Renal cortex interstitium (tissue), 11 donors: Measurements from ENCODE around the gene PTPRU. TPM values are rescaled to one million over a fixed set of nuclear protein-coding genes. Genes with fewer than 3 reads are reported as not detected.
"Not testable (repeated sequence)": the region's sequence is repeated elsewhere in the genome, so short reads cannot be mapped to it uniquely, and the experiment has no call there.

Experiments used
- DNase-seq, 11 donors: peaks; one replicate each; pipeline ENCODE4 v3.0.0-alpha.2; 2013; ENCODE audit warnings: low read depth in 9 of 11, low spot score in 4 of 11; ENCODE audit errors: extremely low read depth in 1 of 11
- polyA plus RNA-seq, 3 donors: library from polyadenylated mRNA; unstranded; fragments of 120-200 nt; gene quantifications; one replicate each; pipeline ENCODE4 v1.2.1, GENCODE V29; 2013; ENCODE audit not compliant: insufficient read length in 3 of 3

PTPRU gene
- polyA plus RNA-seq, 3 donors = 11.9 to 19.4 (median 15.4) TPM

DNA sequence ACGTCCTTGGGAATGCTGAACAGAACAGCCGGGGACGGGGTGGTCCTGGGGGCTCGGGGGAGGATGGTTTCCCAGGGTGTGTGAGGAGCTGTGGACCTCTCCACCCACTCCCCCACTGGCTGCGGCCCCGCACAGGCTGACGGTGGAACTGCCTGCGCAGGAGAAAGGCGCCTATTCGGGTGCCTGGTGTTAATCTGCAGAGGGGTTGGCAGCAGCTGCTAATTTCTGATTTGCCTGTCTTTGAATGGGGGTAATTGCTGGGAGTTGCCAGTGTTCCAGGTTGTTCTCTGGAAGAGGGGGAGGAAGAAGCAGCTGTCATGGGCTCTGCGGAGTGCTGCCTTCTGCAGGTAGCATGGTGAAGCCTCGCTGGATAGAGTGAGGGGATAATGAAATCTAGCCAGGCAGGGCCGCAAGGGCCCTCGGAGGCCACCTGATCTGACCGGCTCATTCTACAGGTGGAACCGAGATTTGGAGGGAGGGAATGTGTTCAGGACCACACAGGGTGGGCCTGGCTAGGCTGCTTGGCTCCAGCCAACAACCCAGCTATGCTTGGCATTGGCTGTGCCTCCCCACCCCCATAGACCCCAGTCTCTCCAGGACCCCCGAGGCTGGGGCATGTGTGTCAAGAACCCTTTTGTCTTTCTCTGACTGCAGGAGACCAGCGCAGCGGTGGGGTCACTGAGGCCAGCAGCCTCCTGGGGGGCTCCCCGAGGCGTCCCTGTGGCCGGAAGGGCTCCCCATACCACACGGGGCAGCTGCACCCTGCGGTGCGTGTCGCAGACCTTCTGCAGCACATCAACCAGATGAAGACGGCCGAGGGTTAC, 67.1 kb downstream of the PTPRU start:
- no peak for DNase-seq

DNA sequence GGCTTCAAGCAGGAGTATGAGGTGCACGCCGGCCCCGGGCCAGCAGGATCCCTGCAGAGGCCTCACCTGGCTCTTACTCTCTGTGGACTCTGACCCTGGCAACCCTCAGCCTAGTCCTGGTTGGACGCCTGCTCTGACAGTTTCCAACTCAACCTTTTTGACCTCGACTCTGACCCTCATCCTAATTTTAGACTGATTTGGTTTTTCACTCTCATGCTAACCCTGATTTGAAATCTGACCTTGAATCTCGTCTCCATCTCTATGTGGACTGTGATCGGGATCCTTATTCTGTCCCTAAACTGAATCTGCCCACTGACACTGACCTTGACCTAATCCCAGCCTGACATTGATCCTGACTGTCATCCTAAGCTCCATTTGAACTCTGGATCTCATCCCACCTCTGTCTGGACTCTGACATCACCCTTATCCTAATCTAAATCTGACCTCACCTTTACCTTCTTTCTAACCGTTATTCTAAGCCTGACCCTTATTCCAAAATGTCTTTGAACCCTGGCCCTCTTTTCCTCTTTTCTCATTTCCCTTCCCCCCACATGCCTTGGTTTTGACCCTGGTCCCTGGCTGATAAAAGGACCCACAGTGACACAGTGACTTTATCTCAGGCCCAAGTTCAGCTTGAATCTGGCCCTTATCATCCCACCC, 67.8 kb downstream of the PTPRU start:
- no peak for DNase-seq

DNA sequence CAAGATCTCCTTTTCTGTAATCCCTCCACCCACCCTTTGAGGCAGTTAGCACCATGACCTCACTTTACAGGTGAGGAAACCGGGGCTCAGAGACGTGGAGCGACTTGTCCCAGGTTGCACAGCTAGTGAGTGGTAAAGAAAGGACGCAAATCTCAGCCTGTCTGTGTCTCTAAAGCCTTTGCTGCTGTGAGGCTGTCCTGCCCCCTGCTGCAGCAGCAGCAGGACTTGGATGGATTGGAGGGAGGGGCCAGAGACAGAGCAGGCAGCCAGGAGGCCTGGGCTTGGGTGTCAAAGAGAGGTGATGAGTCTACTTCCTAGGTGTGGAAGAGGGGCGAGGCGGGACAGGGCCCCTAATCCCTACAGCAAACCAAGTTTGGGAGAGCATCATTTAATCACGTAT, 69.6 kb downstream of the PTPRU start:
- no peak for DNase-seq

DNA sequence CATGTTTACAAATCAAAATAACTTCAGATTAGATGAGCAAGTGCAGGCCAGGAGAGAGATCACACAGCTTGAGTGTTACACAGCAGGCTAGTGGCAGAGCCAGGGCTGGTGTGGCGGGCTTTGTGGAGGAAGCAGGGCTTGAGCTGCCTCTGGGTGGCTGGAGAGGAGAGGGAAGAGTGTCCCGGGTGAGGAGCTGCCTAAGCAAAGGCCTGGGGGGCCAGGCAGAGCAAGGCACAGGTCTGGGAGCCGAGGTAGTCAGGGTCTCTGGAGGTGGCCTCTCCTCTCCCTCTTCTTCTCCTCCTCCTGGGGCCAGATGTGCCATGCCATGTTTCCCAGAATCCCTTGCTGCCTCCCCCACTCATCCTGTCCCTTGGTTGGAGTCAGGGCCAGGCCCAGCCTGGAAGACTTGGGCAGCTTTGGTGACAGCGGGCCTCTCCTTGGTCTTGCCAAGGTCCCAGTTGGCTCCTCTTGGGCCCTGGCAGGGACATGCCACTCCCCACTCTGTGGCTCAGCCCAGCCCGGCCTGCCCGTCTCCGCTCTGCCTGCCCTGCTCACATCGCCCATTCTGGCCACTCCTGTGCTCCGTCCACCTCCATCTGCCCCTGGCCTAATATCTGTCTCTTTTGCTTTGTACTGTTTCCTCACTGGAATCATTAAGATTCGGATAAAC, 70.3 kb downstream of the PTPRU start:
- no peak for DNase-seq

DNA sequence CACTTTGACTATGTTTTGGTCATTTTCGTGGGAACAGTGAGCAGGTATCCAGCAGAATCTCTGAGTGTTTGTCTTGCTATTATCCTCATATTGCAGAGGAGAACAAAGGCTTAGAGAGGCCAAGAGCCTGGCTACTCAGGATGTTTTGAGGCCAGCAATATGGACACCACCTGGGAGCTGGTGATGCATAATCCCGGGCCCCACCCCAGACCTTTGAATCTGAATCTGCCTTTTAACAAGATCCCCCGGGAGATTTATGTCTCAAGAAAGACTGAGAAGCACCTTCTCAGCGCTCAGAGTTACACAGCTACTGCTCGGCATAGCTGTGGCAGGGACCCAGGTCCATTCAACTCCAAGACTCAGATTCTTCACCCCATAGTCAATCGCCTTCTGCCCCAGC, 72.8 kb downstream of the PTPRU start:
- DNase-seq = no peak

DNA sequence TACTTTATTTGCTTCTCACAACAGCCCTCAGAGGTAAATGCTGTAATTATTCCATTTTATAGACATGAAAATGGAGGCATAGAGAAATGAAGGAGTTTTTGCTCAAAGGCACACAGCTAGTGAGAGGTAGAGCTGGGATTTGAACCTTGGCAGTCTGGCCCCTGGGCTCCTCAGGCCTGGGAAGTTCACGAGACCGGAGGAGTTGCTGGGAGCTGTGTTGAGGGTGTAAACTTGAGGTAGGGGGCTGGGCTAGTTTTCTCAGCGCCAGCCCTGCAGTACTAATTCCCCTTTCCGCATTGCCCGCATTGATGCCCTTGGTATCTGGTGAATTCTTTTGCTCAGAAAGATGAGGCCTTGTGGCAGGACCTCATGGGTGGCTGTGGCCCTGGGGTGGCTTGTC, 73.3 kb downstream of the PTPRU start:
- no peak for DNase-seq

DNA sequence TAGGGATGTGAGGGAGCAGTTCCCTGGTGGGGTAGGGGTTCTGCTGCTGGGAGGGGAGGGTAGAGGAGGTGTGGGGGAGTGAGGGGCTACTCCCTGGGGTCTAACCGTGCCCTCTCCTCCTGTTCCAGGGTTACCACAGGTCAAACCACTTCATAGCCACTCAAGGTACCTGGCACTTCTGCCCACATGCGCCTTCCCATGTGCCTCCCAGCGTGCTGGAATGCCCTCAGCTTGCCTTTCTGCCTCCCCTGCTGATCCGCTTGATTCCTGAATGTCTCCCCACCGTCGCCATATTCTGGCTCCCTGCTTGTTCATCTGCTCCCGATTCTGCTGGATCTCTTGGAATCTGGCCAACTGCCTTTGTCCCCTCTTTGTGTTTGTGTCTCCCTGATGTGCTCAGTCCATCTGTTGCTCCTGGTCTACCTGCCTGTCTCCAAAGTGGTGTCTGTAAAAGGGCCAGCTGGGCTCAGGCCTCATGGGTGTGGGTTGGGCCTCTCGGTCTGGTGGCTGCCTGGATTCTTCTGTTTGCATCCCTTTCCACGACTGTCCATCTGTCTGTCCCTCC, 74.4 kb downstream of the PTPRU start:
- no peak for DNase-seq

DNA sequence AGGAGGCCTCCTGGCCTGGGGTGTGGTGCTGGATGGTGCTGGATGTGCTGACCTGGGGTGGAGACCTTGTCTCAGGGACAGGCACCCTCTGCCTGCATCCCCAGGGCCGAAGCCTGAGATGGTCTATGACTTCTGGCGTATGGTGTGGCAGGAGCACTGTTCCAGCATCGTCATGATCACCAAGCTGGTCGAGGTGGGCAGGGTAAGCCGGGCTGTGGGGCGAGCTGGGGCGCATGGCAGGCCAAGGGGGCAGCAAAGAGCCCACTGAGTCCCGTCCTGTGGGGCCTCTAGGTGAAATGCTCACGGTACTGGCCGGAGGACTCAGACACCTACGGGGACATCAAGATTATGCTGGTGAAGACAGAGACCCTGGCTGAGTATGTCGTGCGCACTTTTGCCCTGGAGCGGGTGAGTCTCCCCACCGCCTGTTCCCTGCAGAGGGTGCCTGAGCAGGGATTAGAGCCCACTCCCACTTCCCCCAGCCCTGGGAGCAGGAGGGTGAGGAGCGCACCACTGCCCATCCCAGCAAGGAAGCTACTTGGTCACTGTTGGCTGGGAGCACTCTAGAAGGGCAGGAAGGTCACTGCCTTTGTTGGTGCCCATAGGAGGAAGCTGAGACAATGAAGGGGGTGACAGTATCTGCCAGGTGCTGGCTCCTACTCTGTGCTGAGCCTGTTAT, 75.2 kb downstream of the PTPRU start:
- no peak for DNase-seq

DNA sequence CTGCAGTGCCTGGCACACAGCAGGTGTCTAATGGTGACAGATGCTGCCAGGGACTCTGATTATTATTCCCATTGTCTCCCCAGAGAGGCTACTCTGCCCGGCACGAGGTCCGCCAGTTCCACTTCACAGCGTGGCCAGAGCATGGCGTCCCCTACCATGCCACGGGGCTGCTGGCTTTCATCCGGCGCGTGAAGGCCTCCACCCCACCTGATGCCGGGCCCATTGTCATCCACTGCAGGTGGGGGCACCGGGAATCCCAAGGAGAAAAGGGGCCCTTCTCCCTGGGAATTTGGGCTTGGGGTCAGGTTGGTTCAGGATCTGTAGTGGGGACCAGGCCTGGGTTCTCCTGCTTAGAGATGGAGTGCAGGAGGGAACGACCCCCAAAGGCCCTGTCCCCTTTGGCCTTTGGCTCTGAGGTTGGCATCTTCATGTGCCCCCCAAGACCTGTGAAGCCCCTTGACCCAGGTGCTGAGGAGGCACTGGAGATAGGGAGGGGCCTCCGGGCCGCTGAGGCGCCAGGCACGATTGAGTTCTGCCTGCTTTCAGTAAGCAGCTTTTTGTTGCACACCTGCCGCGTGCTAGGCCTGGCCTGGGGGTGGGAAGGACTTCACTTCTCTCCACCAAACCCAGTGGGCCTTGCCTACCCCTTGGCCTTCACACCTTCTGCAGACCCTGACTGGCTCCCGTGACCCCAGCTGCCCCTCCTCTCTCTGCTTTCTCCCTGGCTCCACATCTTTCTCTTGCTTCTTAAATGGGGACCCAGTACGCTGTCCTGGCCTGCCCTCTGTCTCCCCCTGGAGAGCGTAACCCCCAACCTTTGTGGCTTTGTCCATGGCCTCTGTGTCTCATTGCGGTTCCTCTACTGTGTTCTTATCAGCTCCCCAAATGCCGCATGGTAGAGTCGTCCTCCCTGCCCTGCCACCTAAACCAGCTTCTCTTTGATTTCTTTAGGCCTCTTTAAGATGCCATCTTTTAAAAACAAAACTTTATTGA, 76.4 kb downstream of the PTPRU start:
- no peak for DNase-seq

DNA sequence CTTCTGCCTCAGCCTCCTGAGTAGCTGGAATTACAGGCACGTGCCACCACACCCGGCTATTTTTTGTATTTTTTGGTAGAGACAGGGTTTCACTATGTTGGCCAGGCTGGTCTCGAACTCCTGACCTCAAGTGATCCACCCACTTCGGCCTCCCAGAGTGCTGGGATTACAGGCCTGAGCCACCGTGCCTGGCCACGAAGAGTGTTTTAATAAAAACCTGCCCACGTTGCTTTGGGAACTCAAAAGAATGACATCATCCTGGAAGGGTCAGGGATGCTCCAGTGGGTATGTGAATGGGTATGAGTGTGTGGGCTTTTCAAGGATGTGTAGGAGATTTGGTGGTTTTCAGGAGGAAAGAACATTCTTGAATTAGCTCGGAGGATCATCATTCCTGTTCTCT, 78.4 kb downstream of the PTPRU start:
- not testable (repeated sequence) for DNase-seq

DNA sequence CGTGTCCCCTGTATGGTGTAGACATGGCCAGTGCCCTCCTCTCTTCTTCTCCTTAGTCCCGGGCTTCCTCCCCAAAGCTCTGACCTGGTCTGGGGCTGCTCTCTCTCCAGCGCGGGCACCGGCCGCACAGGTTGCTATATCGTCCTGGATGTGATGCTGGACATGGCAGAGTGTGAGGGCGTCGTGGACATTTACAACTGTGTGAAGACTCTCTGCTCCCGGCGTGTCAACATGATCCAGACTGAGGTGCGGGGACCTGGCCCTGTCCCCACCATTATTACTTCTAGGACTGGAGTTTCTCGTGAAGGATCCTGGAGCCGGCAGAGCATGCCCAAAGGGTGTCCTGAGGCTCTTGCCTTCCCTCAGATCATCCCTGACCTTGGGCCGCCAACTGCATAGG, 78.9 kb downstream of the PTPRU start:
- DNase-seq = no peak

DNA sequence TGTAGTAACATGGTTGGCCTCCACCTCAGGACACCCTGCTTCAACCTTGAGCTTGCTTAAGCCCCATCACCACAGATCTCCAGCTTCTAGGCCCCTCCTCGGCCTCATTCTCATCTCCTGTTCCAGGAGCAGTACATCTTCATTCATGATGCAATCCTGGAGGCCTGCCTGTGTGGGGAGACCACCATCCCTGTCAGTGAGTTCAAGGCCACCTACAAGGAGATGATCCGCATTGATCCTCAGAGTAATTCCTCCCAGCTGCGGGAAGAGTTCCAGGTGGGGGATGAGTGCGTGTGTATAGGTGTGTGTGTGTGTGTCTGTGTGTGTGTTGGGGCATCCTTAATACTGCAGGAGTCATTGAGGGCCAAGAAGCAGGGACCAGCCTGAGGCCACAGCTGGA, 79.6 kb downstream of the PTPRU start:
- no peak for DNase-seq

DNA sequence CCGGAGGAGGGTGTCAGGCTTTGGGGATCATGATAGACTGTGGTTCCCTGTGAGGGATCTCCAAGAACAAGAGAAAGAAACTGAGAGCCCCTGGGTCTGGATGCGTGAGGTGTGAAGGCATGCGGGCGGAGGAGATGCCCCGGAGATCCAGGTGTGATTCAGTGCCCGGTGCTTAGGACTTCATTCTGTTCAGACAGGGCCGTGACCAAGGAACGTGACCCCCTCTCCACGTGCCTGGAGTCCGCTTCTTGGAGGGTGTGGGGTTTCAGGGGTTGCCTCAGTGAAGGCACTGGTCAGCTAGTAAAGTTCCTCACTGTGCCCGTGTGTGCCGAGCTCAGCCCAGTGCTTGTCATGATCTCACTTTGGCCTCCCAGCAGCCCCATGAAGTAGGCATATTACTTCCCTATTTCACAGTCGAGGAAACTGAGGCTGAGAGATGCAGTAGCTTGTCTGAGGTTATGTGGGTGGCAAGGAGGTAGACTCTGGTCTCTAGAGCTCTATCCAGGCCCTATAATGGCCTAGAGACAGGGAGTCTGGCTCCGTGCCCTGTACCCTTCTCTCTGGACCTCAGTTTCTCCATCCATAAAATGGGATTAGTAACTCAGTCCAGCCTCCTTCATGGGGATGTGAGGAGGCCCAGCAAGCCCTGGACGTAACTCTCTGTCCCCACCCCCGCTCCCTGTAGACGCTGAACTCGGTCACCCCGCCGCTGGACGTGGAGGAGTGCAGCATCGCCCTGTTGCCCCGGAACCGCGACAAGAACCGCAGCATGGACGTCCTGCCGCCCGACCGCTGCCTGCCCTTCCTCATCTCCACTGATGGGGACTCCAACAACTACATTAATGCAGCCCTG, 81.0 kb downstream of the PTPRU start:
- DNase-seq = no peak

DNA sequence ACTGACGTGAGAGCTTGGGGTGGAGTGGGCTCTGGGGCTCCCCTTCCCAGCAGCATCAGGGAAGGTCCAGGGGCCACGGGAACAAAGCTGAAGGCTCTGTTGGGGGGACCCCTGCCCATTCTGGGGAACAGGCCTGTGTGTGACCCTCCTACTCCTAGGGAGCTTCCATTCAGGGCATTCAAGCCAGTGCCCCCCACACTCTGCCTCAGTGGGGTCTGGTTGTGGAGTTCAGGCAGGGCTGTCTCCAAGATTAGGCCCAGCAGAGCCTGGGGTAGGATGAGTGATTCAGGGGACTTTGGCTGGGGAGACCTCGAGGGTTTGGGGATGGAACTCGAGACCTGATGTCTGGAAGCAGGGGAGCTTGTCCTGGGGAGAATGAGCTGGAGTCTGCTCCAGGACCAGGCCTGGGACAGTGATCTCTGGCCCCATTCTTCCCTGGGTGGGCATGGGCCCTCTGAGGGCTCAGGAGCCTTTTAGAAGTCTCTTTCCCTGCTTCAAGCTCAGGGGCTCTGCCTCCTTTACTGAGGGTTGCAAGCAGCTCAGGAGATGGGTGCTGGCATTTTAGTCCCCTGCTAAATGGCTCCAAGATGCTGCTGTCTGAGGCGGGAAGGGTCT, 81.7 kb downstream of the PTPRU start:
- DNase-seq = no peak

DNA sequence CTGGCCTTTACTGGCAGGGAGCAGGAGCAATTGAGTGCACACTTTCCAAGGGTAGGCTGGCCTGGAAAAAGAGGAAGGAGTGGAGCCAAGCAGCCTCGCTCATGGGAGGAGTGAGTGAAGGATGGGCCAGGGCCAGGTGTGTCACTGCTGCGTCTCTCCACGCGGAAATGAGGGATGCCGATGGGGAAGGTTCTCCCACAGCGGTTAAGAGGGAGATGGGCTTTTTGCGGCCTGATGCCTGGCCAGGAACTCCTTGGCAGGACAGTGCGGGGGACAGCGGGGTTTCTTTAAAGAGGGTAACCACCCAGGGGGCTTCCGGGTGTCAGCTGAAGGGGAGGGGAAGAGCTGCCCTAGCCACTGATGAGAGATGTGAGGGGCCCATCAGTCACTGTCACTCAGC, 82.4 kb downstream of the PTPRU start:
- no peak for DNase-seq

DNA sequence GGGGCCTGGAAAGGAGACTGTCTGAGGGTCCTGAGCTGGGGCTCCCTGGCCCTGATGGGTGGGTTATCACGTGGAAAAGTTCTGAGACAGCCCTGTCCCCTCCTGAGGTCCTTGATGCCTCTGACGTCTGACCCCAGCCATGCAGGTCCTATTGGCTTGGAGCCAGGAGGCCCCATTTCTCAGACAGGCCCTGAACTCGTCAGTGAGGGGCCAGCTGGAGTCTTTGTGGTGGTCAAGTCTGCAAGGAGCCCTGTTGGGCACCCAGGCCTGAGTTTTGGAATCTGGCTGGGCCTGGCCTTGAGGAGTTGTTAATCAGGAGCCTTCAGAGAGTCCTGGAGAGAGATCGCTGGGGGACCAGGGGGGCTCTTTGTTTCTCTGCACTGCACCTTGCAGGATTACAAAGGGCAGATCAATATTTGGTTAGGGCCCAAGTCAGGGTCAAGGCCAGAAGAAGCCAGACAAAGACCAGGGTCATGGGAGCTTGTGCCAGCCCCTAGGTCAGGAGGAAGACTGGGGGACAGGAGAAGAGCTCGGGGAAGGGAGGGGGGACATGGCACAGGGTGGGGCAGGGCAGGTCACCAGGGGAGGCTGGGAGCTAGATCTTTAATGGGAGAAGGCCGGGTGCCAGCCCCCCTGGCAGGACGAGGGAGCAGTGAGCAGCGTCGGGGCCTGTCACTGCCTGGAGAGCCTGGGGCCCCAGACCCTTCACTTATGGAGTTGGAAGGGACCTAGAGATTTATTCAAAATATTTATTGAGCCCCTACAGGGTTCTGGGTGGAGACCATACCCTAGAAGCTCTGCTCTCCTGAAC, 83.2 kb downstream of the PTPRU start:
- no peak for DNase-seq
